PFSK-1 (cell line): ENCODE data around the gene PGLYRP3.

Experiments
- POLR2AphosphoS5 ChIP-seq: IDR thresholded peaks from 2 replicates; pipeline ENCODE4 v1.6.1; 2012; ENCODE audit warnings: low read depth, mild to moderate bottlenecking, control low read depth, low read length, moderate library complexity
- SIN3A ChIP-seq: IDR thresholded peaks from 2 replicates; pipeline ENCODE4 v1.6.1; 2012; ENCODE audit warnings: mild to moderate bottlenecking, low read length, moderate library complexity, borderline replicate concordance; ENCODE audit not compliant: insufficient read depth
- TAF1 ChIP-seq: IDR thresholded peaks from 2 replicates; pipeline ENCODE4 v1.6.1; 2012; ENCODE audit warnings: low read length, control low read depth, borderline replicate concordance; ENCODE audit not compliant: insufficient read depth

GRCh38 chr1:153352523-153352922, 39.8 kb upstream of the PGLYRP3 start:
- TF ChIP-seq POLR2AphosphoS5 (no peak), SIN3A (no peak), TAF1 (no peak)
